A673 (cell line): ENCODE measurements around the gene TMEM35B. TPM values are rescaled to one million over a fixed set of nuclear protein-coding genes. Genes with fewer than 3 reads are reported as not detected.

Experiments used
- total RNA-seq: library from RNA; stranded (reverse); gene quantifications from 2 replicates; pipeline ENCODE4 v1.2.3, GENCODE V29; 2021

Gene TMEM35B
- total RNA-seq, 1 experiment from 2014 or later, result 10.6 TPM

Other genes with a start within 250 kb of the TMEM35B start
- not detected in 2 replicates for gene GJB5, start 230.3 kb downstream of the TMEM35B start, total RNA-seq
- not detected in 2 replicates for gene GJB4, start 225.6 kb downstream of the TMEM35B start, total RNA-seq
- gene GJB3, start 204.1 kb downstream of the TMEM35B start, total RNA-seq, result not detected in 2 replicates
- gene GJA4, start 192.3 kb downstream of the TMEM35B start, total RNA-seq, result not detected in 2 replicates
- 34.7 and 37.5 TPM in 2 replicates for gene SMIM12, start 125.6 kb downstream of the TMEM35B start, total RNA-seq
- gene DLGAP3, start 55.7 kb downstream of the TMEM35B start, total RNA-seq, result 0.66 TPM in 1 of 2 replicates, not detected in the other
- 18.9 and 19.3 TPM in 2 replicates for gene ZMYM6, start 46.6 kb upstream of the TMEM35B start, total RNA-seq
- 32.2 and 36.1 TPM in 2 replicates for gene ZMYM1, start 94.0 kb upstream of the TMEM35B start, total RNA-seq
- gene SFPQ, start 207.8 kb upstream of the TMEM35B start, total RNA-seq, result 649 and 691 TPM in 2 replicates